ENCODE data around the gene DSC3. TPM values are rescaled to one million over a fixed set of nuclear protein-coding genes. Genes with fewer than 3 reads are reported as not detected.

Gene DSC3
- polyA plus RNA-seq (2011; rRNA removed) (0.02 TPM in 2 replicates), polyA minus RNA-seq (2011; rRNA and poly(A)+ RNA removed) (not detected in 2 replicates)

GRCh38 chr18:31042406-31043181 is at the start of gene DSC3:
Gene DSC3, minus strand, starts transcription at chr18:31042742. Its CDS starts 82 bp downstream, at chr18:31042660.
- DNase-seq (ENCODE audit: low read depth, low spot score), result no peak
- ChIA-PET POLR2A (no interaction called here), CTCF (no interaction called here)
- no peak for TF ChIP-seq CTCF (IDR thresholded peaks at IDR 0.05; ENCODE audit: low read depth, low read length)
- peaks cover 4% of the 10 kb centered on the region for H3K27me3 ChIP-seq (ENCODE audit: control insufficient read depth, insufficient read depth, low read length)
- H3K4me3 ChIP-seq (ENCODE audit: low read depth, low read length), result no peak within 1 kb of the TSS
- H3K9me3 ChIP-seq (ENCODE audit: control insufficient read depth, insufficient read depth, low read length), result peaks cover 26% of the 10 kb centered on the region
- H3K27ac ChIP-seq (ENCODE audit: low read depth, low read length), result no peak within 1 kb of the TSS

- ChIA-PET POLR2A (no interaction called here), CTCF (no interaction called here)
These were observed 48.8 kb upstream of the DSC3 start for GRCh38 chr18:31091350-31091749.

GRCh38 chr18:31088532-31088931 is 46.0 kb upstream of the DSC3 start:
- no peak for DNase-seq (ENCODE audit: low read depth, low spot score)
- TF ChIP-seq CTCF (IDR thresholded peaks at IDR 0.05; ENCODE audit: low read depth, low read length), result no peak
- H3K27me3 ChIP-seq (ENCODE audit: control insufficient read depth, insufficient read depth, low read length), result no peaks in the 10 kb centered on the region
- CTCF ChIA-PET, result no interaction called here
- POLR2A ChIA-PET, result no interaction called here
- no peak overlapping the region for H3K4me3 ChIP-seq (ENCODE audit: low read depth, low read length)
- H3K27ac ChIP-seq (ENCODE audit: low read depth, low read length), result no peak overlapping the region
- peaks cover 4% of the 10 kb centered on the region; the same call in 1 of the 2 replicates for H3K9me3 ChIP-seq (ENCODE audit: control insufficient read depth, insufficient read depth, low read length)

More at GRCh38 chr18:31091350-31091749, 48.8 kb upstream of the DSC3 start:
- no peaks in the 10 kb centered on the region for H3K27me3 ChIP-seq (ENCODE audit: control insufficient read depth, insufficient read depth, low read length)
- no peak overlapping the region for H3K27ac ChIP-seq (ENCODE audit: low read depth, low read length)
- H3K9me3 ChIP-seq (ENCODE audit: control insufficient read depth, insufficient read depth, low read length), result peaks cover 6% of the 10 kb centered on the region; the same call in 1 of the 2 replicates
- no peak for TF ChIP-seq CTCF (IDR thresholded peaks at IDR 0.05; ENCODE audit: low read depth, low read length)
- DNase-seq (ENCODE audit: low read depth, low spot score), result no peak
- H3K4me3 ChIP-seq (ENCODE audit: low read depth, low read length), result no peak overlapping the region

GRCh38 chr18:31079973-31080372 is 37.4 kb upstream of the DSC3 start:
- Histone ChIP-seq H3K27ac (ENCODE audit: low read depth, low read length) (no peak overlapping the region), H3K9me3 (ENCODE audit: control insufficient read depth, insufficient read depth, low read length) (peaks cover 5% of the 10 kb centered on the region), H3K27me3 (ENCODE audit: control insufficient read depth, insufficient read depth, low read length) (no peaks in the 10 kb centered on the region), H3K4me3 (ENCODE audit: low read depth, low read length) (no peak overlapping the region)
- no peak for DNase-seq (ENCODE audit: low read depth, low spot score)
- TF ChIP-seq CTCF (IDR thresholded peaks at IDR 0.05; ENCODE audit: low read depth, low read length), result no peak
- CTCF ChIA-PET, result no interaction called here
- POLR2A ChIA-PET, result no interaction called here

- no peak overlapping the region for H3K27ac ChIP-seq (ENCODE audit: low read depth, low read length)
- no peaks in the 10 kb centered on the region for H3K27me3 ChIP-seq (ENCODE audit: control insufficient read depth, insufficient read depth, low read length)
- no peak for TF ChIP-seq CTCF (IDR thresholded peaks at IDR 0.05; ENCODE audit: low read depth, low read length)
- DNase-seq (ENCODE audit: low read depth, low spot score), result no peak
- no peak overlapping the region for H3K4me3 ChIP-seq (ENCODE audit: low read depth, low read length)
- ChIA-PET CTCF (no interaction called here), POLR2A (no interaction called here)
- peaks cover 5% of the 10 kb centered on the region for H3K9me3 ChIP-seq (ENCODE audit: control insufficient read depth, insufficient read depth, low read length)
These were observed 35.3 kb upstream of the DSC3 start for GRCh38 chr18:31077878-31078277.
